ENCODE results near the gene LDLRAD3.

LDLRAD3 gene

DNA sequence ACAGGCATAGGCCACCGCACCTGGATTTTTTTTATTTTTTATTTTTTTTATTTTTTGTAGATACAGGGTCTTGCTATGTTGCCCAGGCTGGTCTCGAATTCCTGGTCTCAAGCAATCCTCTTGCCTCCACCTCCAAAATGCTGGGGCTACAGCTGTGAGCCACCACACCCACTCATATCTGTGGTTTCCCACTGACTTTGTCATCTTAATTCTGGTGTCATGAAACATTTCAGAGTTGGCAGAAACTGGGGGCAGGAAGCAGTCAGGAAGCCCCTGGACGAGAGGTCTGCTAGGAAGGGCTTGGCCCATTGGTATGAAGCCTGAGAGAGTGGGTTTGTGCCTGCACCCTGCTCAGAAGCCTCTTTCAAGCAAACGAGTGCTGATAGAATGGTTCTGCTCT lies 296.3 kb downstream of the LDLRAD3 start:
- DNase-seq (ENCODE audit: low spot score): peak; percentile 38

DNA sequence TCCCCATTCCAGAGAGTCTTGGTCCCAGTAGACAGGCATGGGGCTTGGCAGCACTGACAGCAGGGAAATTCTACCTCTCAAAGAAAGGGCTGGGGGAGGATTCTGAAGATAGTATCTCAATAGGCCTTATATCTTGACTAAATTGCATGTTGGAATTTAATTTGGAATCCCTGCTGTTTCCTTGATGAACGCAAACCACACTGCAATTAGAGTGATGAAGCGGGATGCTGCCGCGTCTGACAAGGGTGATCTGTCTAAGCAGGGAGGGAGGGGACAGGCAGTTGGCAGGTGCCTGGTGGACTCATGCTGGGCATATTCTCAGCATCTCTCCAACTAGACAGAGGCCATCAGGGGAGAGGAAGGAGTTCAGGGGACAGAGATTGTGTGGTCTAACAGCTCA lies 296.9 kb downstream of the LDLRAD3 start:
- no peak for DNase-seq (ENCODE audit: low spot score)

DNA sequence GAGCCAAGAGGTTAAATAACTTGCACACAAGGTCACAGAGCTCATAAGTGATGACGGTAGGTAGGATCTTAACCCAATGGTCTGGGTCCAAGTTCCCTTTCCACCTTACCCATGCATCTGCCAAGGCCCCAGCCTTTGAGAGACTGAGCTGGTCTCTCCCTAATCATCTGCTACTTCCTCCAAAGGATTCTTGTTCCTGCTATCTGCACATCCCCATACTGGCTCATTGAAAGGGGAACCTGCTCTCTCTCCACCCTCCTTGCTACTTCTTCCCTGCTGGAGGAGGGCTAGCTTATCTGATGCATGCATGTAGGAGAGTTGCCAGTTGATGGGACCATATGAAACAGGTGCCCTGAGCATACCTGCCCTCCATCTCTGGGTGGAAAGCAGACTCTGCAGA lies 297.6 kb downstream of the LDLRAD3 start:
- DNase-seq (ENCODE audit: low spot score): no peak

DNA sequence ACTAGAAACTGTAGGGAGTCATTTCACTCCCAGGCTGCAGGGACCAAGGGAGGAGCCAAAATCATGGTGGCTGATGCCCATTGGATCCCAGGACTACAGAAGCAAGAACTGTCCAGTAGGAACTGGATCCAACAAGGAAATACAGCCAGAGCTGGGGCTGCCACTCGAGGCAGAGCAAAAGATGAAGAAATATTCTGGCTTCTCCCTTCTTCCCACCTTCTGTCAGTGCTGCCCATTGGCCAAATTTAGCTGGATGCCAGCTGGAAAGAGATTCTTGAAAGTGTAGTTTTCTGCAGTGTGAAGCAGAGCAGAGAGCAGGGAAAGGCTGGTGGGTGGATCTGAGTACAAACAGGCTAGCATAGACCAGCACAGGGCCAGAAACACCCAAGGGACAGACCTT lies 299.8 kb downstream of the LDLRAD3 start:
- DNase-seq (ENCODE audit: low spot score): no peak

DNA sequence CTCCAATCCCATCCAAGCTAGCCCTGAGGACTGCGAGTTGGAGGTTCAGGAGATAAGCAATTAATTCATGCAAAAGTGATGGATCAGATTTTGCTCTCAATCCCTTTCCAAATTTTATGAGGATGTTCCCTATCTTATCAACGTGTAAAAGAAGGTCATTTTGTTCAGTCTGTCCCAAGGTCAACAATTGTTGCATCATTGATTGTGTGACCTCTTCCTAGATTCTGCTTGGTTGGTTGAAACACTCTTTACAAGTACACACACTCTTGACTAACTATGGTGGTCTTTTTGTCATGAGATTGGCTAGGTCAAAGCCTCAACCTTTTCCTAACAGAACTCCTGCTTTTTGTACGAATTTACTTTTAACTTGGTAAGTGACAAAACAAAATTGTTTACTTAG lies 303.6 kb downstream of the LDLRAD3 start:
- no peak for DNase-seq (ENCODE audit: low spot score)

DNA sequence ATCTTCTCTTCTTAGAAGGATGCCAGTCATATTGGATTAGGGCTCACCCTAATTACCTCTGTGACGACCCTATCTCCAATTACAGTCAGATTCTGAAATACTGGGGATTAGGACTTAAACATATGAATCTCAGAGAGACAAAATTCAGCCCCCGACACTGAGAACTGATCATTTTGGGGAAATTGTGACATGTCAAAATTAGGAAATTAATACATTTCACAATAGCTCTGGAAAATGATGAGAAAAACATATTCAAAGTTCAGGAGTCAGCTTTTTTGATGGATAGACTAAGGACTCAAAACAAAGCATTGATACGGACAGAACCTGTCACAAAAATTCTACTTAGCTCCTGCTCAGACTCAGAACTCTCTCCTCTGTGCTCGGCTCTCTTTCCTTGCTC lies 304.6 kb downstream of the LDLRAD3 start:
- DNase-seq (ENCODE audit: low spot score): no peak

DNA sequence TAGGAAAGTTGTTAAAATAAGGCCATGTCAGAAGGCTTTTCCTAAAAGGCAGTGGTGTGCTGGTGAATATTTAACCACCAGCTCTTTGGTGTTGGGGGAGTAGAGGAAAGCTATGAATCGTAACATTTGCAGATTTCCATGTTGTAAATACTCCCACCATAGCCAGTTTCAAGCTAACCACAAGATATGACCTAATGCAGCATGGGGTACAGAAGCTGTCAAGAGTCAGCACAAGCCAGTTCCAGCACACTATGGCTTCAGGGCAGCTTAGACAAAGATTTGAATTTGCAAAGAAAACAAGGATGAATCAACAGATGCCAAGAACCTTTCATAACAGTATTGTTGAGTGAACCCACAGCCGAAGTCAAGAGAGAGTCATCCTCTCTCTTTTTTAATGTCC lies 305.4 kb downstream of the LDLRAD3 start:
- DNase-seq (ENCODE audit: low spot score): peak; percentile 71

DNA sequence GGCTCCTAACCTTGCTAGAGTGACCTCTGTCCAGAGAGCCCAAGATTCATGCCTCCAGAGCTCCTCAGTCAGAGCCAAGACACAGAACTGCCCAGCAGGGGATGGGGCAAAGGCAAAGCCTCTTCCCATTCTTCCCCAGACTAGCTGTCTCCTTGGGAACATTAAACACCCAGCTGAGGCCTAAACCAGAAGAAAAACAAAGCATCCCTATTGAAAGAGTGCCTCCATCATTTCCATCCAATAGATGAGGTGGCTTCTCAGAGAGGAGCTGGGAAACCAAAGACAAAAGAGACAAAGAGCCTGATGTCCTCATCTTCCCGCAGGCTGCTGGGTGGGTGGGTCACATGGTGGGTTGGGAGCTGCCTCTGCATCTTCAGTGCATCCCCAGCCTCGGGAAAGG lies 308.0 kb downstream of the LDLRAD3 start:
- no peak for DNase-seq (ENCODE audit: low spot score)

DNA sequence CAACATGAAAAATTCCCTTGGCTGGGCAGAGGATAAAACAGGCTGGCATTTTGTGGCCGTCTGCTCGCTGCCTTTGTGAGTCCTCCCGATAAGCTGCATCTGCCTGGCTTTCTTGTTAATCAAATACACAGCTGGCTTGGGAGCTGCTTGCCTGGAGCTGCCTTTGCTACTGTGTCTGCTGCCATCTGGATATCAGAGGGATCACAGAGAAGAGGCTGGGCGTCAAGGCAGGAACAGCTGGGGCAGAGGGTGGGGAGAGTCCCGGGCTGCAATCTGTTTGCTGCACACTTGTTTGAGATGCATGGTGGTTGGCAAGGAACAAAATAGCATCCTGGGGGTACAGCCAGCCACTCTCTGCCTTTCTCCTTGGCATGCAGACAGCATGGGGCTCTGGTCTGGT lies 309.4 kb downstream of the LDLRAD3 start:
- DNase-seq (ENCODE audit: low spot score): no peak

DNA sequence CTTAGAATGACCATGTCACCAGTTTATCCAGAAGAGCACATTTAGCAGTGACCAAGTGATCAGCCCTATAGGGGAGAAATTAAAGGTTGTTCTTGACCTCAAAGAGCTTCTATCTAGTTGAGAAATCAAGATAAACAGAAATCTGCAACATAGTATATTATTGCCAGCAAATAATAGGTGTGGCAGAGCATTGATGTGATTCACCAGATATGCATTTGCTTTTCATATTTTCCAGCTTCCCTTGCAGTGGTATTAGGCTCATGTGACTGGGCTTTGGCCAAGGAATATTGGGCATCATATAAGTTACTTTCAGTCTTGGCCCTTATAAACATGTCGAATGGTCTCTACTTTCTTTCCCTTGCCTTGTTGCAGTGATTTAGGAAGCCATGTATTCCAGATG lies 310.9 kb downstream of the LDLRAD3 start:
- peak; percentile 36 for DNase-seq (ENCODE audit: low spot score)

DNA sequence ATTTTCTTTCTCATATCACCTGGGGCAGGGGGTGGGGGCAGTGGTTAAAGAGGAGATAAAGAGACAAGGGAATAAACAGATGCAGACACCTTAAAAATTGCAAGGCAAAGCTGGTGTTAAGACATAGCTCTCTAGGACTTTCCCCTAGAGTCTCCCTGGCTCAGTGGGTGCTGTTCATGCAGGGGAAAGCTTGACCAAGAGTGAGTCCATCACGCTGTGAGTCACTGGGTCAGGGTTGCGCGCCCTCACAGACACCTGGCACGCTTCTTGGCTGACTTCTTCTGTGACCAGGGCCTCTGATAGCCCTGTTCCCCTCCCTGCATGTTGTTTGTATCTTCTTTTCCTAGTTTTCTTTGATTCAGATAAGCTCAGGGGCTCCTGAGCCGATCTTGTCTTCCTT lies 313.5 kb downstream of the LDLRAD3 start:
- no peak for DNase-seq (ENCODE audit: low spot score)

DNA sequence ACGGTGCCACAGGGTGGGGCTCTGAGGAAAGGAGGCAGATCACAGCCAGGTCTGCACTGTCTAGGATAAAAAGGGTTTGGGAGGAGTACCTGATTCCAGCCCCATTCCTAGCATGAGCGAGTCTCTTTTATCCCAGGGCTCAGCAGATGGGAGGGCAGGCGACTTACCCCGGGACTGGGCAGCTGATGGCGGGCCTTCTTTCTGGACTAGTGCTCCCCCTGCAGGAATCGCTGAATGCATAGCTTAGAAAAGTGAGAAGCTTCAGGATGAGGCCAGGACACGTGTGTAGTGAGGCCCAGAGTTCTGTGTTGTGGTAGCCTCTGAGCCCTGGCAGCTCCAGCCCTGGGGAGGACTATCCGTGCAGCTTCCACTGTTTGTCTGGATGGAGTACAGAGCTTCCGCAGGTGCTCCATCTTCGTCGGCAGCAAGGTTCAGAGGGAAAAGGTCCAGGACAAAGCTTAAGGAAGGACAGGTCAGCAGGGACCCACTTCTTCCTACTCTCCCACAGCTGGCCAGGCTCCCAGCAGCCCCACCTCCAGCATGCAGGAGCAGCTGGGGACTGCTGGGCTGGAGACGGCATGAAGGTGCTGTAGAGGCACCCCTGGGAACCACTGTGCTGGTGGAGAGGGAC lies 315.0 kb downstream of the LDLRAD3 start:
- DNase-seq (ENCODE audit: low spot score): peak; percentile 85

DNA sequence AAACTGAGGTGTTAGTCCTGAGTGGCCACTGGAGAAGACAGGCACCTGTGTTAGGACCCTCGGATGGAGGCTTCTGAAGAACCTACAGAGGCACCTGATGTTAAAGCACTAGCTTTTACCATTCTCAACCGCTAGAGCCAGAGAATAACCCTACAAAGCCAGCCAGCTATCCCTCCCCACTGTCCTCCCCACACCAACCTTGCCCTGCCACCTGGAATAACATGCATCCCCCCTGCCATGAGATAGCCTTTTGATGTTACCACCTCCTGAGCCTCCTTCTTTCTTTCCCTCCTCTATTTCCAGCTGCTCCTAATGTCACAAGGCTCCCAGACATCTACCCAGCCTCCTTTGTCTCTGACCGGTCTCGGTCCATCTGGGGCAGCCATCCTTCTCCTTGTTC lies 317.2 kb downstream of the LDLRAD3 start:
- no peak for DNase-seq (ENCODE audit: low spot score)

DNA sequence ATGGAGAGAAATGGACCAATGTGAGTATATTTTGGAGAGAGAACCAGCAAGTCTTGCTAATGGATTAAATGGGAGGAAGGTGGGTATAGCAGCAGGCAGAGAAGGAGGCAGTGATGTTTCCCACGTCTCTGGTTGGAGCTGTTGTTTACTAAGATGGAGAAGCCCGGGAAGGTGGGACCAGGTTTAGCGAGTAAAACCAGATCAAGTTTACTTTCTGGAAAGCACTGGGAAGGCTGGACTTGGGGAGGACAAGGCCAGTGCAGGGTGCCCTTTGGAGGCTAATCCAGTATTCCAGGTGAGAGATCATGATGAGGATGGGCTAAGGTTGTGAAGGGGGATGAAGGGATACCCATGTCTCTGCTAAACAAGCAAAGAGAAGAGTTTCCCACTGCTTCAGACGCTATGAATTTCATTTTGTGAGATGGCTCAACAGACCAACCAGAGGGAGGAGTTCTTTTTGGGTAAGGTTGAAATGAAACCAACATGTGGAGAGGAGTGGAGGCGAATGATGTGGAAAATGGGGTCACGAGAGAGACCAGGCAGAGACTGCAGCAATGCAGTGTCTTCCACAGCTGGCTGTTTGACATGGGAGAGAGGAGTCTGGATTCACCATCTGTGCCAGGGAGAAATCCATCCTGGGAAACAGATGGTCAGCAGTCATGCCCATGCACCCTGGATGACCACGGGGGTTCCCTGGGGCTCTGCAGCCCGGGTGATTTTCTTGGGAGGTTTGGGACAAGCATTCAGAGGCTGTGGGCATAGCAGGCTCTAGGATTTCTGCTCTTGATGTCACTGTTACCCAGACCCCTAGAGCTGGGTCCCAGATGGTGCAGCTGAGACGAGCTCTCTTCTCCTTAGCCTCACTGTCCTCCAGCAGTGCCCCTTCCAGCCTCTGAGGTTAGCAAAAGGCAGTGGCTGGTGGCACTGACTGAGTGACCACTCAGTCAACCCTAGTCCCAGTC lies 320.4 kb downstream of the LDLRAD3 start:
- no peak for DNase-seq (ENCODE audit: low spot score)

DNA sequence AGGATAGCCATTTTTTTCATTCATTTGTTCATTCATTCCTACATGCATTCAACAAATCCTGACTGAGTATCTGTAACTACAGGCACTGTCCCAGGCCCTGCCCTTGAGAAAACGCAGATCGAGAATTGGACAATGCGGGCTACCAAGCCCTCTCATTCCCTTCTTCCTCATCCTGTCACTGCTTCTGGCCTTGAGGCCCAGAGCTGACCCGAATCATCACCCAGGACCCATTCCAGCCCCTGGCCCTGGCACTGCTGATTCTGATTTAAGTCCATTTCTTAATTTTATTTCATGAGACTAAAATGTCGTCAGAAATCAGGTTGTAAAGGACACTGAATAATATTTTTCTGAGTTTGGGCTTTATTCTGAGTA lies 321.1 kb downstream of the LDLRAD3 start:
- no peak for DNase-seq (ENCODE audit: low spot score)

DNA sequence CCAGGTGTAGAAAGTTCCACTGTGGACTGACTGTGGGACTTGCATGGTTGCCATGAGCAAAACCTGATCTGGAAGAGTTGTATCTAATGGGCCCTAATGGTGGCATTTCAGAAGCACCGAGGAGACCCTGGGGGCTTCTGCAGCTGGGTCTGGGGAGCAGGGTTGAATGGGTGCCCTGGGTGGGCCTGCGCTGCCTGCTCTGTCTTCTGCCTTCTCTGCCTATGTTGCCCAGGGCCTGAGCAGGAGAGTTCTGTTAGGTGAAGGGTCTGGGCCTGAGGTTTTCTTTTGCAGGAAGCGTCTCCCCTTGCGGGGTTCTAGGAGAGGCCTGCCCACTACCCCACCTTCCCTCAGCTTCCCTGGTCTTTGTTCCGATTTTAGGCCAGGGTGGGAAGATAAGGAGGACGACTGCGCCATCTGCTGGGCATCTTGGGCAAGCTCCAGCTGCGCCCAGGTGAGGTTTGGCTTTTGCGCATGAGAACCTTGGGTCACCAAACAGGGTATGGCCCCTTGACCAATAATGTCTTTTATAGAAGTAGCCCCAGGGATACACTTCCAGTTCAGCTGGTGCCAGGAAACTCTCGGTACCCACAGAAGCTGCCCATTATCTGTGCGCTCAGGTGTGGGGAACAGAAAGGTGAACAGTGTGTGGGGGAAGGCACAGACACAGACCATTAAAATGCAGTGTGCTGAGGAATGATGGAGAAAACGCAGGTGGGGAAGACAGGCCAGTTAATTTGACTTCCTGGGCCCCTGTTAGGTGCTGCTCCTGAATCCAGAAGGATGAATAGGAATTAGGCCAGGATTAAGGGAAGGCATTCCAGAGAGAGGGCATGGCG lies 322.1 kb downstream of the LDLRAD3 start:
- DNase-seq (ENCODE audit: low spot score): peak; percentile 82

DNA sequence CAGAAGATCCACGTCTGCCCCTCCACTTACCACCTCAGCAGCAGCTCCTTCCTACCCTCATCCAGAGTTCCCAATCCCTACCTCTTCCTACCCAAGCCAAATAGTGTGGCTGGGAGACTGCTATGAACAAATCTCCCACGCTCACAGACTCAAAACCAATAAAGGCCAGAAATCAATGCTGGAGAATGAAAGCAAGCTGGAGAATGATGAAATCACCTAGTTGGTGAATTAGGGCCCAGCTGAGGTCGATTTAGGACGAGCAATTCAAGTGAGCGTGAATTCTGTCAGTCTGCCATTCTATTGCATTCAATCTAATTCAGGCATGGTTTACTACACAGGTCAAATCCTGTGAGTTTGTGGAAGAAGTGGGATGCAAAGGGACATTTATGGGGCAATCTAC lies 322.9 kb downstream of the LDLRAD3 start:
- no peak for DNase-seq (ENCODE audit: low spot score)

DNA sequence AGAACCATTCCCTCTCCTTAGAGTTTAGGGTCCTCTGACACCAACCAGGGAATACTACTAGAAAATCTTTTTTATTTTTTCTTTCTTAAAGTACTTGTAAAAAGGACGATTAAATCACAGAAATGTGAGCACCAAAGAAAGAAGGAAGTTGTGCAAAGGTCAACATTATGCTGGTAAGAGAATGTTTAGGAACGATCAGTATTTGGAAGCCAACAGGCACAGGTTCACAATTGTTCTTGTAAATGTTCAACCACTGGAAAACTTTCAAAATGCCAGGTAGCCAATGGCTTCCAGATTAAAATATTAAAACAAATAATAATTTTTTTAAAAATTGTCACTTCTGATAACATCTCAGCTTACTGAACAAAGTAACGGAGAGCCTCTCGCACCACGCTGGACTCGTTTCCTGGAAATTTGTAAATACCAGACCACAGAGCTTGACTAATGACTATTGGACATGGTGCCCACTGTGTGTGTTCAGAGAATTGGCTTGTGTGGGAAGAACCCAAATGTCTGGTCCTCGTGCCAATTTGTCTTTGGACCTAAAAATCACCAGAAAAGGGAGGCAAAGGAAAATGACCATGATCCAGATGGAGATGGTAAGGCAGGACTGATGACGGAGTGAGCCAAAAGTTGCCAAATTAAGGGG lies 324.6 kb downstream of the LDLRAD3 start:
- DNase-seq (ENCODE audit: low spot score): no peak

DNA sequence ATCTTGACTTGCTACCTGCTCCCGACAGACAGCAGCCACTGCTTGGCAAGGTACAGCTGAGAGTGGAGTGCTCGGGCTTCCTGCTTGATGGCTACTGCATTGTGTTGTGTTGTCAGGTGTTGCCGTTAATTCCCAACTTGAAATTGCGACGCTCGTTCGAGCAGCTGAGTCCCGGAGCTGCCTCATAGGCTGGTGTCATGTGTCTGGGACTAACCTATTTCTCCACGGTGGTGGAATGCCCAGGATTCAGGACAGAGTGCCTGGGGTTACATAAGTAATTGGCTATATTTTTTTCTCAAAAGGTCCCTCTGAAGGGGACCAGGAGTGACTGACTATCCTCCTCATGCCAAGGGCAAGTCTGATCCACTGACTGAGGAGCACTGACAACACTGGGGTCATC lies 326.8 kb downstream of the LDLRAD3 start:
- no peak for DNase-seq (ENCODE audit: low spot score)

DNA sequence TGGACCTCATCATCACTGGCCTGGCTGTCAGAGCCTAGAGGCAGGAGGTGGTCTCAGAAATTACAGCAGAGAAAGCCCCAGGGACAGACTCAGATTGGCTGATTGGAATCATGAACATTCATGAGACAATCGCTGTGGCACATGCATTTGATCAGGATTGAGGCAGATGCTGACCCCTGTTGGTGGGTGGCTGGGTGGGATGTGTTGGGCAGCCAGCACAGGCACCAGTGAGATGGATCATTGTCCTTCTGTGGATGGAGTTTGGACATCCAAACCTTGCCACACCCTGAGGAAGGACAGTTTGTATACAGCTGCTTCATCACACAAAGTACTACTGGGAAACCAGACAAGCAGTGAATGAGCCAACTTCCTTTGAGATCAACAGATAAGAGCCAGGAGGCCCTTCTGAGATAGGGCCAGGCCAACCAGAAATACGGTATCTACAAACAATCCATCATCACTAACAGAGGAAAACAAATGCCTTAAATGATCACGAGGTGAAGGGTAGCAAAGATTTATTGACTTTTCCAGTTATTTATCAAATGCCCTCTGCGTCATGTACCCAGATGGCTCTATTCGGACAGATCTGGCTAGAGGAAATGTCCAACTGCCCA lies 328.0 kb downstream of the LDLRAD3 start:
- no peak for DNase-seq (ENCODE audit: low spot score)

DNA sequence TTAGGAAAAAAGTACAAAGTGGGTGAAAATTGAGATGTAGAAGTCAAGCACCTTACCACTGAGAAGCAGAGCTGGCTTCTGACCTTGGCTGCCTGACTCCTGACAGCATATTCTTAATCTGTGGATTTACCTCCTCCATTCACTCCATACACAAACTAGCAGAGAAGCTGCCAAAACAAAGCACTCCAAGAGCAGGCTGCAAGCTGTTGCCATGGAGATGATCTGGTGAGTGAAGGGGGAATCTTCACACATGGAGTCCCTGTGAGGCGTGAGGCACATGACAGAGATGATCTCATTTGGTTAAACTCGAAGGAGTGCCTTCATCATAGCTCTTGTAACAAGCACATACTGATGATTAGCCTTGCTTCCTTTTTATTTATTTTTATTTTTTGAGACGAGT lies 329.2 kb downstream of the LDLRAD3 start:
- DNase-seq (ENCODE audit: low spot score): no peak

DNA sequence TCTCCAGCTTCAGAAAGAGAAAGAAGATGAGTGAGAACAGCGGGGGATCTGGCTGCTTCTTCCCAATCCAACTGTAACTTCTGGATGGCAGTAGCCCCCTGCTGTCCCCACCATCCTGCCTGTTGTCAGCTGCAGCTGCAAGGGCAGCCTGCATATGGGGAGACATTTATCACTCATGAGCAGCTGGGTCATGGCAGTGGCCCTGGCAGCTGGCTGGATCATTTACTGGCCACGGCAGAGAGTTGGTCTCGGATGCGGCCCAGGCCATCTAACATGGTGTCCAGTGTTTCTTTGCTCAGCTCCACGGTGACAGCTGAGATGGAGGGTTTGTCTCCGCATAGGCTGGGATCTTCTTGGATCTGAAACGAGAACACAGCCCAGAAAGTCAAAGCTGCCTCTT lies 330.6 kb downstream of the LDLRAD3 start:
- DNase-seq (ENCODE audit: low spot score): no peak
